ENCODE measurements around the gene ARHGEF6. TPM values are rescaled to one million over a fixed set of nuclear protein-coding genes. Genes with fewer than 3 reads are reported as not detected.
"Not testable (repeated sequence)": the region's sequence is repeated elsewhere in the genome, so short reads cannot be mapped to it uniquely, and the experiment has no call there.

Gene ARHGEF6
- total RNA-seq, 1 experiment from 2014 or later: 4.8 TPM

- not testable (repeated sequence) for H3K36me3 ChIP-seq, H3K9me3 ChIP-seq, H3K27me3 ChIP-seq, DNase-seq, H3K4me3 ChIP-seq
These were observed 13.9 kb upstream of the ARHGEF6 start for GRCh38 chrX:136794660-136795059.

GRCh38 chrX:136794080-136794479 lies 13.3 kb upstream of the ARHGEF6 start:
- H3K27me3 ChIP-seq: no peaks in the 10 kb centered on the region
- H3K9me3 ChIP-seq: no peaks in the 10 kb centered on the region
- no peak overlapping the region for H3K4me3 ChIP-seq
- no peaks in the 10 kb centered on the region for H3K36me3 ChIP-seq
- no peak for DNase-seq

- no peak for DNase-seq
- no peak overlapping the region for H3K4me3 ChIP-seq
- H3K9me3 ChIP-seq: no peaks in the 10 kb centered on the region
- no peaks in the 10 kb centered on the region for H3K36me3 ChIP-seq
- H3K27me3 ChIP-seq: no peaks in the 10 kb centered on the region
These were observed 9.1 kb upstream of the ARHGEF6 start for GRCh38 chrX:136789856-136790255.

GRCh38 chrX:136784231-136784630 lies 3.5 kb upstream of the ARHGEF6 start:
- Histone ChIP-seq H3K9me3 (no peaks in the 10 kb centered on the region), H3K27me3 (no peaks in the 10 kb centered on the region), H3K36me3 (no peaks in the 10 kb centered on the region), H3K4me3 (no peak overlapping the region)
- DNase-seq: no peak

- Histone ChIP-seq H3K27me3 (no peaks in the 10 kb centered on the region), H3K9me3 (no peaks in the 10 kb centered on the region), H3K4me3 (no peak overlapping the region), H3K36me3 (no peaks in the 10 kb centered on the region)
- no peak for DNase-seq
These were observed 2.4 kb upstream of the ARHGEF6 start for GRCh38 chrX:136783159-136783558.

GRCh38 chrX:136781180-136781797 lies 557 bp upstream of the ARHGEF6 start:
- H3K27me3 ChIP-seq: no peaks in the 10 kb centered on the region
- H3K36me3 ChIP-seq: no peaks in the 10 kb centered on the region
- DNase-seq: peak; percentile 62
- H3K4me3 ChIP-seq: peak overlapping the region; percentile 33
- H3K9me3 ChIP-seq: no peaks in the 10 kb centered on the region

- peak overlapping the region; percentile 33 for H3K4me3 ChIP-seq
- H3K27me3 ChIP-seq: no peaks in the 10 kb centered on the region
- no peak for DNase-seq
- no peaks in the 10 kb centered on the region for H3K9me3 ChIP-seq
- no peaks in the 10 kb centered on the region for H3K36me3 ChIP-seq
These were observed 491 bp downstream of the ARHGEF6 start for GRCh38 chrX:136780241-136780640.

GRCh38 chrX:136779346-136779781 lies 1.4 kb downstream of the ARHGEF6 start:
- no peaks in the 10 kb centered on the region for H3K9me3 ChIP-seq
- H3K36me3 ChIP-seq: no peaks in the 10 kb centered on the region
- no peak overlapping the region; the same call in 1 of the 2 replicates for H3K4me3 ChIP-seq
- no peaks in the 10 kb centered on the region for H3K27me3 ChIP-seq
- no peak for DNase-seq

GRCh38 chrX:136778916-136779315 lies 1.8 kb downstream of the ARHGEF6 start:
- H3K9me3 ChIP-seq: no peaks in the 10 kb centered on the region
- DNase-seq: no peak
- no peaks in the 10 kb centered on the region for H3K36me3 ChIP-seq
- no peaks in the 10 kb centered on the region for H3K27me3 ChIP-seq
- H3K4me3 ChIP-seq: no peak overlapping the region

GRCh38 chrX:136778020-136778419 lies 2.7 kb downstream of the ARHGEF6 start:
- no peaks in the 10 kb centered on the region for H3K36me3 ChIP-seq

GRCh38 chrX:136773648-136774047 lies 7.1 kb downstream of the ARHGEF6 start:
- no peak overlapping the region for H3K4me3 ChIP-seq
- DNase-seq: no peak
- H3K27me3 ChIP-seq: no peaks in the 10 kb centered on the region

More at GRCh38 chrX:136778020-136778419, 2.7 kb downstream of the ARHGEF6 start:
- Histone ChIP-seq H3K9me3 (no peaks in the 10 kb centered on the region), H3K4me3 (no peak overlapping the region), H3K27me3 (no peaks in the 10 kb centered on the region)
- no peak for DNase-seq

GRCh38 chrX:136771869-136772268 lies 8.9 kb downstream of the ARHGEF6 start:
- not testable (repeated sequence) for H3K36me3 ChIP-seq, DNase-seq, H3K27me3 ChIP-seq, H3K4me3 ChIP-seq, H3K9me3 ChIP-seq

More at GRCh38 chrX:136773648-136774047, 7.1 kb downstream of the ARHGEF6 start:
- Histone ChIP-seq H3K36me3 (no peaks in the 10 kb centered on the region), H3K9me3 (no peaks in the 10 kb centered on the region)

GRCh38 chrX:136768469-136769084 lies 12.2 kb downstream of the ARHGEF6 start:
- Histone ChIP-seq H3K36me3 (no peaks in the 10 kb centered on the region), H3K4me3 (no peak overlapping the region), H3K27me3 (no peaks in the 10 kb centered on the region), H3K9me3 (no peaks in the 10 kb centered on the region)
- peak; percentile 90 for DNase-seq

- Histone ChIP-seq H3K27me3 (no peaks in the 10 kb centered on the region), H3K9me3 (no peaks in the 10 kb centered on the region), H3K4me3 (peak overlapping the region; percentile 49), H3K36me3 (no peaks in the 10 kb centered on the region)
- peak; percentile 59 for DNase-seq
These were observed 13.4 kb downstream of the ARHGEF6 start for GRCh38 chrX:136767104-136767941.

GRCh38 chrX:136766785-136767103 lies 14.0 kb downstream of the ARHGEF6 start:
- Histone ChIP-seq H3K27me3 (no peaks in the 10 kb centered on the region), H3K4me3 (peak overlapping the region; percentile 49), H3K36me3 (no peaks in the 10 kb centered on the region), H3K9me3 (no peaks in the 10 kb centered on the region)
- DNase-seq: no peak

GRCh38 chrX:136765821-136766356 lies 14.8 kb downstream of the ARHGEF6 start:
- DNase-seq: no peak
- no peak overlapping the region for H3K4me3 ChIP-seq
- H3K27me3 ChIP-seq: no peaks in the 10 kb centered on the region
- H3K36me3 ChIP-seq: no peaks in the 10 kb centered on the region
- H3K9me3 ChIP-seq: no peaks in the 10 kb centered on the region

- no peak overlapping the region for H3K4me3 ChIP-seq
- H3K36me3 ChIP-seq: no peaks in the 10 kb centered on the region
- no peak for DNase-seq
- no peaks in the 10 kb centered on the region for H3K9me3 ChIP-seq
- H3K27me3 ChIP-seq: no peaks in the 10 kb centered on the region
These were observed 16.5 kb downstream of the ARHGEF6 start for GRCh38 chrX:136764206-136764605.
